Limb (tissue), 2 donors: Measurements from ENCODE around the gene GRB10.
A peak's percentile ranks its signal among the peaks of the same experiment; 100 is the strongest.

Source experiments
- DNase-seq, 2 donors: peaks; one replicate each; pipeline ENCODE4 v3.0.0-alpha.2; 2016; ENCODE audit errors: extremely low spot score in 2 of 2

Gene GRB10

DNA sequence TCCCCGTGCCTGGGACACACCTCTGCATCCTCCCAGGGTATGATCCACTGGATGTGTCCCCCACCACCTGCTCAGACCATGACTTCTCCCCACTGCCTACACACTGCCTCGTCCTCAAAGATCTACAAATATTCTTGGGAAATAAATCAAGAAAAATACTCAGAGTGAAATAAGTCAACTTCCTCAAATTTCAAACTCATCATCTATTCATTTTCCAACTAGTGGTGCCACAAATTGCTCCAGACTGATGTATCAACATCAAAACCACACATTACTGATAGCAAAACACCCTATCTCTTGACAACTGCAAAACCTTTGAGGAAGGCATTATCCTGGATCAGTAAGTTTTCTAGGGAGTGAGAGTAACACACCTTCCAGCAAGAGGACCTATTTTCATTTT, 87.7 kb downstream of the GRB10 start:
- no peak for DNase-seq

DNA sequence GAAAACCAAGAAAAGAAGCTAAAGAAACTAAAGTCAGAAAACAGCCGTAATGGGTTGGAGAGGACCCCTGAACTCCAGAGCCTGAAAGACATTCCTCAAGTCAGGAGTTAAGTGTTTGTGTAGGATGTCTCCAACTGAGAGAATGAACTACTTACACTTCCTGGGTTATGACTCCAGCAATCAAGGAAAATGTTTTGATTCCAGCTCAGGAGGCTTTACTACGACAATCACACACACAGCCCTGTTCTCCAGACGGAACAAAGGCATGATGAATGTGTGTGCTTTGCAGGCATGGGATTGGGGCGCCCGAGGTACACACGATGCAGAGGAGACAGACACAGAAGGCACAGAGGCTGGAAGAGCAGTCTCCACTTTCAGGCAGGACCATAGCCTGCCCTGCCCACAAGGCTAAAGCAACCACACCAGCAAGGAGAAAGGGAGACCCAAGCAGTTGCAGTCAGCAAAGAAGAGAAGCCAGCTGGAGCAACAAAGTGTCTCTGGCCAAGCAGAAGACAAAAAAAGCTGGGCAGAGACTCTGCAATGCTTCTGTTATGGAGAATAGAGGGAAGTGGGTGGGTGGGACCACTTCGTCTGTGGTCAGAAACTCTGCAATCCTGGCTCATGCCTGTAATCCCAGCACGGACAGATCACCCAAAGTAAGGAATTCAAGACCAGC, 89.1 kb downstream of the GRB10 start:
- DNase-seq = no peak

DNA sequence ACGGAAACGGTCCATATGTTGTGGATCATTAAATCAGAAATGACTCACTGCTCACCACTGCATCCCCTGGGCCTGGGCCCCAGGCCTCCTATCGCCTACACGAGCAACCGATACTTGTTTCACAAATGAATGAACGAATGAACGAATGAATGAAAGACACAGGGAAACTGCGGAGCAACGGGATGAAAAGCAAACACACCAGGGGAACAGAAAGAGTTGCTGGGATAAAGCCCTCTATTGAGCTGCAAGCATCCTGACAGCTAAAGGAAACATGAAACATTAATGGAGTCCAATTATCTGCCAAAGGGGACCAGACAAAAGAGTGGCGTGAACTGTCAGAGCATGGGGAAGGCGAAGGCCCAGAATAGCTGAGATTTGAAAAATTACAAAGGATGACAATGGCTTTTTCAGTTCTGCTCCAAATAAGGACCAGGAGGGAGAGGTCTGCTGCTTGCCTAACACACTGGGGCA, 92.1 kb downstream of the GRB10 start:
- DNase-seq = no peak

DNA sequence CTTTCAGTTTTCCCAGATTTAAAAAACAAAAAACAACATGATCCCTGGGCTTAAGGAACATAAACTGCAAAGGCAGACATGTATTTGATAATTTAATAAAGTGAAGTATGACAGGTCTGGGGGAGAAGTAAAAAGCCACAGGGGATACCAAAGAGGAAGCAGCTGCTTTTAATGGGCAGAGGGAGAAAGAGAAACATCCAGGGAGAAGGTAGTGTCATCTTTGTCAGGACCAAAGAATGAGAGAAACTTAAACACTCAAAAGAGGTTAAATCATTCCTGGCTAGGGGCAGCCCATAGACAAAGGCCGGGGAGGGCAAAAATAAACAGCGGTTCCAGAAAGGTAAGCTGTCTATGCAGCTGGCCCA, 94.5 kb downstream of the GRB10 start:
- DNase-seq = no peak

DNA sequence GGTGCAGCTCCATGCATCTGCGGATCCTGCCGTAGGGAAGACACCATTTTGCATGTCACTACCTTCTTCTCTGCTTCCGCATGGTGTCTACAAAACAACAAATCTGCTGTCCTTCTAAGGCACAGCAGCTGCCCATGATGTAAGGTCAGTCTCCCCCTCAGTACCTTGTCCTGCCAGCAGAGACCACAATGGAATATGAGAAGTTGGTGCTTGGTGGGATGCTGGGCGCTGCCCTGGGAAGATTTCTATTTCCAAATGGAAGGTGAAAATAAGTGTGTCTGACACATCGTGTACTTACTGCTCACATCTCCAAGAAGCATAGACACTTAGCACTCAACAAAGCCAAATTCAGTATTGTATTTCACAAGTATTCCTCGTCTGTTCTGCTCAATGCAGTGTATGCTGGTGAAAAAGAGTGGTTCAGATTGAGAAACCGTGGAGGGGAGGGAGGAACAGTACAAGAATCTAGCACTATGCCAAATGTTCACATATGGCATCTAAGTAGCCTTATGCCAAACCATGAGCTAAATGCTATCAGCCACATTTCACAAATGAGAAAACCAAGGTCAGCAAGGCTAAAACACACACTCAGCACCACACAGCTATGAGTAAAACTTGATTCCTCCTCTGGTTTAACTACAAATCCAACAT, 95.0 kb downstream of the GRB10 start:
- DNase-seq = no peak

DNA sequence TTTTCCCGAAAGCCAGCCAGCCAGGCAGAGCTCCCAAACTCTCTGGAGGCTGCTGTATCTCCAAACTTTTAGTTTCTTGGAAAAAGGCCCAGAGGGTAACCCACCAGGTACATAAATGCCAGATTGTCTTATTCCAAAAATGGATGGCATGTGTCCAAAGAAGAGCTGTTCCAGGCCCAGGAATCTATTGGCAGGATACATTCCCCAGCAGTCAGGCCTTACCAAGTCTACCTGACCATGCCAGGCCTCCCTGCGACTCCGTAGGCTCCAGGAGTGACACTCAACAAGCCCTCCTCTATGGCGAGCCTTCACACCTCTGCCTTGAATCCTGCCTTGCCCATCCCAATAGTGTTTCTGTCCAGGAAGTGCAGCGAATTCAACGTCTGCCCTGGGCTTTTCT, 95.6 kb downstream of the GRB10 start:
- no peak for DNase-seq

DNA sequence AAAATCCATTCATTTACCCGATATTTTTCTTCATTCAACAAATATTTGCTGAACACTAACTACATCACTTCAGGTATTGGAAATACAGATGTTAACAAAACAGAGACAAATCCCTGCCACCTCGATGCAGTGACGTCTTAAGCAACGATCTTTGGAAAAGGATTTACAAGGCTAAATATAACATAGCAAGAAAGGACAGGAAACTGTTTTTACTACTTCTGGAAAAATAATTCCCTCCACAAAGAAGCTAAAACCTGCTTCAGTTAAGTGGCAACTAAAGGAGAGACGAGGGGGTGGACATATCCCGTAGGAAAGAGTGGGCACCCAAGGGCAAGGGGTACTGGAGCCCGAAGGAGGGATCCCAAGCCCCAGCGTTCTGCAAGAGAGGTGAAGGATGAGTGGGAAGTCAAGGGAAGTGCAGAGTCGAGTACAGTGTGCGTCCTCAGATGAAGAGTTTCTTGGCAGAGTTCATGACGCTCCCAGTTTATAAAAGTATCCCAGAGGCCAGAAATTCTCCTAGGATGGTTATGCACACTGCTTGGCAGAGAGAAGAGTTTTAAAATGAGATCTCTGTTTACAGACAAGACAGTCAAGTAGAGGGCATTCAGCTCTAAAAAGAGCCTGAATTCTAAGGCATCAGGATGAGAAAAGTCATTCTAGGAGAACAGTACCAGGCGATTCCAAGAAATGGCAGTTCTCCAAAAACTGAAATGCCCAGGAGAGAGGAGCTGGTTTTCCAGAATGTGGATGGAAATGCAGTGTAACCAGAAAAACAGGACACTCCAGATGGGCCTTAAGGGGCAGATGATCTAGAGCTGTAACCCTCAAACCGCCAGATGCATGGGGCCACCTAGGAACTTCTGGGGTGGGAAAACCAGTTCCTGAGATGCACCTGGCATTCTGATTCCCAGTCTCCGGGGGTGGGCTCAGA, 97.3 kb downstream of the GRB10 start:
- DNase-seq = peak; percentile 36 to 53

DNA sequence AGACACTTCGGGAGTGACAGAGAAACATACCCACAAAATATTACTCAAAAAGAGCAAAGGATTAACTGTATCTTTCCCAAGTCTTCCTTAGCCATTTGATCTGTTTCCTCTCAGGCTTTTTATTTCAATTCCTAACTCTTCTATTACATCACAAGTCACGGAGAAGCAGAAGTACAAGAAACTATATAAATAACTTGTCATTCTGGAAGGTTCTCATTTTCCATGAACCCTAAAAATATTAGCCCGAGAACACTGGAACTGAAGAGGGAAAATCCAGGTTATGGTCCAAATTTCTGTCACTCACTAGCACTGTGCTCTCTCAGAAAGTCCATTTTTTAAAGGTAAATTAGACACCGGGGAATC, 98.0 kb downstream of the GRB10 start:
- DNase-seq = peak in 1 of 2 donors; percentile 43

DNA sequence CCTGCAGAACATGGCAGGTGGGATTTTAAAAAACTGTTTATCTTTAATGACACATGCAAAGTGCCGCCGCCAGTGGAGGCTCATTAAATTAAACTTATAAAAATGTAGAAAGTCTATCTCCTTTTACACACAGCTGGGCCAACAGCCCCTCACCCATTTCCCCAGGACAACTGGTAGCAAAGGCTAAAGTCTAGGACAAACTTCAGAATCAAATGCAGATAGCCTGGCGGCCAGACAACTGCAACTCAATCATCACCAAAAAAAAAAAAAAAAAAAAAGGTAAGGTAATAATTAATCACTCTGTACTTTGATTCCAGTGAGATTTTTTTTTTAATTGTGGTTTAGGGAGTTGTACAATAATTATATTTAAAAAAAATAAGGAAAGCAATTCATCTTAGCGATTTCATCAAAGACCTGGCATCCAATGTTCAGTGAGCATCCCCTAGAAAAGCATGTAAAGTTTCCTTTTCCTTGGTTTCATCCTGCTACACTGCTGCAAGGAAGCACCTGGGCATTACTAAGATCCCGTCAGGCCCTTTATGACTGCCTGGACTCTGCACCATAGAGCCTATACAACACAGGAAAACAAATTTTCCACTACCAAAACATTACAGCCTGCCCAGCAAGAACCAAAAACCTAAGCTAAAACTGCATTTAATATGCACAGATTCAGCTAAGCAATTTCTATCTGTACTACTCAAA, 98.5 kb downstream of the GRB10 start:
- DNase-seq = peak in 1 of 2 donors; percentile 24

DNA sequence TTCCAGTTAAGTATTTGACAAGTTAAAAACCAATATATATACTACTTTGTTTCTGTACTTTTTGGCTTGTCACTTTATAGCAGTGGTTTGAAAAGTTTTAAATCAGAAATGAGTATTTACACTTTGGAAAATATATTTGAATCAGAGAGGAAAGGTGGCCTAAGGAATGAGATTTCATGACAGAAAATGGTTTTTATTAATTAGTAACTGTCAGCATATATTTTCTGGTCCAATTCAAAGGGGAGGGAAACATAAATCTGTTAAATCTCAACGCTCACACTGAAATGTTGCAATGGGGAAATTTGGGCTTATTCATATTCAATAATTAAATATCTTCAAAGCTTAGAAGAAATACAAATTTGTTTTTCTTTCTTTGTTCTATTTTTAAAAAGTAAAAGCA, 100.1 kb downstream of the GRB10 start:
- no peak for DNase-seq

DNA sequence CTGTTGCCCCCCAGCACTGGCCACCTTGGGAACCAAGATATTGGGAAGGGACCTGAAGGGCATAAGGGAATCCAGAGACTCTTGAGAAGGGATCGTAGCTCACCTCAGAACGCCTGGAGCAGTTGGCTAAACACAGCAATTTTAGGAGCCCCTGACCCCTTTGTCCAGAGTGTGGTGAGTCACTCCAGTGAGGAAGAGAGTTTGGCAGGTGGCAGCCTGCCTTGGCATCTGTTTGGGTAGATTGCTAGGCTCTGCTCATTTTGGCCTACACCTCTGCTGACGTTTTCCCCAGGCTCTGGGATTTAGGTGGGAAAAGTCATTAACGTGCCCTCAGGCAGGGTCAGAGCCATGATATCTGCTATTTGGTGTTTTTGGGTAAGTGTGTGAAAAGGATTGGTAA, 100.6 kb downstream of the GRB10 start:
- DNase-seq = no peak

DNA sequence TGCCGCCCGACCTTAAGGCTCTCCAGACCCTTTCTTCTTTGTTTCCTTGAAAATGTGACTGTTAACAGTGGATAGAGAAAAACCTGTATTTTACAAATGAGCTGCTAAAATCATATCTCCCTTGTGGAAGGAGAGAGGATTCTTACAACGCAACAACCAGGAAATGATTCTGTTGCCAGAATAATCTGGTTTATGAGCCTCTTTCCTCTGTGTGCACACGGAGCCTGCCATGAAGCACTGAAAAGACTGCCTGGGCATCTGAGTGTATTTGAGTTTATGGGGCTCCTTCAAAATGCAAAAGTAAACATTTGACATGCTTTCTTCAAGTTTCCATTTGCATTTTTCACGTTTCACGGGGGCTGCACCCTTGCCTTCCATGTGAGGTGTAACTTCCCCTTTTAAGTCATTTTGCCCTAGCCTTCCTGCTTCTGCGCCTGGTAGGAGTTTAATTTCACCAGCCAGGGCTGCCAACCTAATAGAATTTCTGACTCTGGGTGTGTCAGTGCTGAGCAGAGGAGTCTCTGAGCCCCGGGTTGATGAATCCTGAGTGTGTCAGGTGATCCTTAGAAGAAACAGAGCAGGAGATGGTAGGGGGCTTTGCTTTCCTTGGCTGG, 101.2 kb downstream of the GRB10 start:
- DNase-seq = no peak

DNA sequence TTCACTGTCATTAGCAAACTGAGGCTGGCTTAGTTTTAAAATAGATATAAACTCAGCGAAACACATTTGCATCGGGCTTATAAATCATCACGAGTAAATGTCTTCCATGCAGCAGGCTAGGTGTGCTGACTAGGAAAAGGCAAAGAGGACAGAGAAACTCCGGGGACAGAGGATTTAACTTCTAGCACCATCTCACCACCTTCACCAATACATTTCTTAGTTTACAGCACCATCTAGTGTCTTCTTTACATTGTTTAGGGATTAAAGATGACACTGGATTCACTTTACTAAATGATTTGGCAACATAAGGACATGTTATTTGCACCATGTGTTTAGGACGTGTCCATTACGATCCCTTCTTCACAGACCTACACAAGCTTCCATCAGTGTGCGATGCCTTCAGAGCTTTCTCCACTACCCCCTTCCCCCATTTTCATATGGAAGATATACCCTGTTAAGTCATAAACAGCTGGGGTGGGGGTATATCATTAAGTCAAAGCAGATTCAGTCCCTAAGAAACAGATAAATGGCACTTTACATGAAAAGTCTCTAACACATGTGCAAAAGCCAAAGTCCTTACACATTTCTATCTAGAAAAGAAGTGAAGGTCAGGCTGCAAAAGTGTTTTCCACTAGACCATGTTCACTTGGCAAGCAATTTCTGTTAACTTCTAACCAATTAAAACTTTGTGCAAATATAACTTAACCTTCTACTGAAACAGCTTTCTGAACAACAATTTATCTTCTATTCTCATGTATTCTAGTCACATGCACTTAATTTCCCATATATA, 103.3 kb downstream of the GRB10 start:
- DNase-seq = peak in 1 of 2 donors; percentile 51

DNA sequence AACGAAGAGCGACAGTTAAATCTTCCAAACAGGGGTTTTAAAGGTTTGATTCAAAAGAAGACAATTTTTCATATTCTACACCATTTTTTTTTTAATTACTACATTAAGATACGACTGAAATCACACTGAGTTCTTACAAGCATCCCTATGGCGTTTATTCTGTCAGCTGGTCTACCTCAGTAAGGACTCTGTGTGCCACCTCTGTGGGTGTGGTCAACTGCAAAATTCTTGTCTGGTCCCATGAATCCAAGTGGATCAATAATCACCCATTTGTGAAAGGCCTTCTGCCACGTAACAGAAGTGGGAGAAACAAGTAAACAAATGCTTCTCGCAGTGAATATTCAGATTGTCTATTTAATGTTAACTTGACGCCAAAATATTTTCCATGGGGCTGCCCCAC, 104.1 kb downstream of the GRB10 start:
- DNase-seq = peak in 1 of 2 donors; percentile 7

DNA sequence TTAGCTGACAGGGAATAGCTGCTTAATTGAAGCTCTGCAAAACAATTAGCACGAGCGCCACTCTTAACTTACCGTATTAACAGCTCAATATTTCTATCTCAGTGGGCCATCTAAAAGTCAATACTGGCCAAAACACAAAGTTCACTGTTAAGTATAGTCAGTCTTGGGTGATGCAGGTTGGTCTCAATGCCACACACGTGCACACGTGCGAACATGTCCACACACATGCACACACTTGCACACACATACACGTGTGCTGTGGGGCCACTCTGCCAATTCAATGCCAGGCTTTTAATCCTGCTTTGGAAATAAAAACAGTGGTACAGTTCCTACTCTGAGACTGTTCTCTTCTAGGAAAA, 105.1 kb downstream of the GRB10 start:
- peak in 1 of 2 donors; percentile 19 for DNase-seq

DNA sequence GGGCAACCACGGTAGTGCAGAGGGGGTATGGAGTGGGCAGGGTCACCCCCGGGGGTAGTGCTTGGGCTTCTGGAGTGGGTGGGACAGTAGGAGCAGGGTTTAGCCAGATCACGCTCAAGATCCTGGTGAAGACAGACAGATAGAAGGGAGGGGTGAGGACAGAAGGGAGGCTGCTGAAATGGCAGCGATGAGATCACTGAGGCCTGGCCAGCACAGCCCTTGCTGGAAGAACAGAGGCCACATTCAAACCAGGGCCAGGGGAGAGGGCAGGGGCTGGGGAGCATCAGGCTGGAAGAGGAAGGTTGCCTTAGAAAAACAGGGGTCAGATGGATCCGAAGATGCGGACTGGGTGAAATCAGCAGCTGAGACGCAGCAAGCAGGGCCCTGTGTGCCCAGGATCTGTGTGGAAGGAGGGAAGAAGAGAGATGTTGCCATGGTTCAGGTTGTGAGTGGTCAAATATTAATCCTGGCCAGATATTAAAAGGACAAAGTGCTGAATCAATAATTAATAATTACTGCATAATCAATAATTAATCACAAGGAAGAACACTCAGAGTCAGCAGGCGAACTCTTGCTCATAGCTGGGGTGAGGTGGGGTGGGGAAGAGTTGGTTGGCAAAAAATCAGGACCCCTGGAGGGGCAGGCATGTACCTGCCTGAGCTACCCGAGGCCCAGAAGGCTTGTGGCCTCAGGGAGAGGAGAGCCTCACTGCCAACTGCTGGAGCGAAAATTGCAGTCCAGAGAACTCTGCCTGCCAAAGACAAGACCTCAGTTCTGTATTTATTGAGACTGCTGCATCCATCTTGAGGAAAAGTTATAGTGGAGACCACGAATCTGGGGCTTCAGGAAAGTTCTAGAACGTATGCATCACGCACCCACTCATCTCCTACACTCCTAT, 105.7 kb downstream of the GRB10 start:
- DNase-seq = no peak

DNA sequence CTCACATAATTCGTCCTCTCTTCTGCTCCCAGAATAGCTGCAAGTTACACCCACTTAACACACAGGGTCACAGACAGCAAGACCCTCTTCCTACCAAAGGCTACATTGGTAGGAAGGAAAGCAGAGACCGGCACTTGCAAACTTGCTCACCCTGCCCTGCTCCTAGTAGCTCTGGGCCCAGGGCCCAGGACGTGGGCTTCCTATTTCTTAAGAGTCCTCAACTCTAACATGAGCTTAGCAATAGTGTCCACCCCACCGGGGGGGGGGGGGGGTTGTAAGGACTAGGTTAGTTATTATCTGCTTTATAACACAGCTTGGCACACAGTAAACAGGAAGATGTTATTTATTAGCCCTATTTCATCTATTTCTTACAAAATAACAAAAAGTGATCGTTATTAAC, 106.6 kb downstream of the GRB10 start:
- no peak for DNase-seq

DNA sequence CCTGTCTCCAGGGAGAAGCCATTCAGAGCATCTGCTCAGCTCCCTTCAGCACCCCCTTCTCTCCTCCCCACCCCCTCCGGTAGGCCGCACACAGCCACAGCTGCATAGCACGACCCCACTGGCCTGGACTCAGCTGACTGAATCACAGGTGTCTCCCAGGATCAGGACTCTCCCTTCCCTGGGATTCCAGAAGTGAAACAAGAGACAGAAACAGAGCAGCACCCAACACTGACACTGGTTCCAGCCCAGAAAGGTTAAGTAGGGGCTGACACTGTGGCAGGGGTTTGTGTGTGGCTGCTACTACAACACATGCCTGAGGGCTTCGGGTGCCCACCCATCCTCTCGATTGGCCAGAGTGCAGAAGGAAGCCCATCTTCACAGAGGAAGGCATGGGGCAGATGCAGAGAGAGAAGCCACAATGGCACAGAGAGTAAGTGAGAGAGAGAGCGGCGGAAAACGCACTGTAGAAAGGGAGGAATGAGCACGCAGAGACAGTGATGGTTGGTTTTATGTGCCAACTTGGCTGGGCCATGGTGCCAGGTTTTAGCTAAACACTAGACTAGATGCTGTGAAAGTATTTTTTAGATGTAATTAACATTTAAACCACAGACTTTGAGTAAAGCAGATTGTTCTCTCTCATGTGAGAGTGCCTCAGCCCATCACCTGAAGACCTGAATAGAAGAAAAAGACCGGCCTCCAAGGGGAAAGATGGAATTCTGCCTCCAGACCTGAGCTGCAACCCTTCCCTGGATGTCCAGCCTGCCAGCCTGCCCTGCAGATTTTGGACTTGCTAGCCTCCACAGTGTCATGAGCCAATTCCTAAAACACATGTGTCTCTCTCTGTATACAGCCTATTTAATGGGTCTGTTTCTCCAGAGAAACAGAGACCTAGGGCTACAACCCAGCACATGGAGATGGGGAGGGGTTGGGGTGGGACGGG, 107.5 kb downstream of the GRB10 start:
- DNase-seq = no peak
